Neural crest cell (in vitro differentiated cells): ENCODE data around the gene MTRF1L. TPM values are rescaled to one million over a fixed set of nuclear protein-coding genes. Genes with fewer than 3 reads are reported as not detected.

ENCODE experiments used
- DNase-seq: peaks from one replicate; pipeline ENCODE4 v3.0.0; 2021; ENCODE audit warnings: low read depth, mixed read lengths, low spot score
- H3K27ac Mint-ChIP-seq: one replicate; pipeline ENCODE4 v1.8.0; 2021; ENCODE audit warnings: mild to moderate bottlenecking, mixed read lengths; ENCODE audit not compliant: unreplicated experiment
- H3K27me3 Mint-ChIP-seq: 2 replicates; pipeline ENCODE4 v1.8.0; 2021; ENCODE audit warnings: low read depth, mild to moderate bottlenecking, mixed read lengths
- H3K36me3 Mint-ChIP-seq: 2 replicates; pipeline ENCODE4 v1.8.0; 2021; ENCODE audit warnings: low read depth, mild to moderate bottlenecking, mixed read lengths
- H3K4me1 Mint-ChIP-seq: 2 replicates; pipeline ENCODE4 v1.8.0; 2021; ENCODE audit warnings: mixed read lengths
- H3K4me3 Mint-ChIP-seq: one replicate; pipeline ENCODE4 v1.8.0; 2021; ENCODE audit warnings: mild to moderate bottlenecking, mixed read lengths
- H3K9me3 Mint-ChIP-seq: 2 replicates; pipeline ENCODE4 v1.8.0; 2021; ENCODE audit warnings: mixed read lengths
- CTCF ChIP-seq: fragments of 200-600 bp; sonication (generic); conservative IDR thresholded peaks from 2 replicates; pipeline ENCODE4 v1.5.0; 2021; ENCODE audit warnings: antibody characterized with exemption, mild to moderate bottlenecking
- total RNA-seq: library from RNA; stranded (reverse); gene quantifications from 2 replicates; pipeline ENCODE4 v1.2.1, GENCODE V29; 2021

The MTRF1L gene
- total RNA-seq, 1 donor from 2014 or later: 23.2 TPM

GRCh38 chr6:152946484-152946883 is 56.0 kb downstream of the MTRF1L start:
- H3K27me3 Mint-ChIP-seq: peaks cover 53% of the 10 kb centered on the region
- H3K27ac Mint-ChIP-seq: no peak overlapping the region
- H3K9me3 Mint-ChIP-seq: no peaks in the 10 kb centered on the region

GRCh38 chr6:152943260-152943897 is 59.1 kb downstream of the MTRF1L start:
- Mint-ChIP-seq H3K36me3 (no peaks in the 10 kb centered on the region), H3K4me1 (peaks cover 3% of the 10 kb centered on the region), H3K27ac (no peak overlapping the region), H3K4me3 (no peak overlapping the region), H3K27me3 (peaks cover 54% of the 10 kb centered on the region), H3K9me3 (no peaks in the 10 kb centered on the region)
- no peak for TF ChIP-seq CTCF
- no peak for DNase-seq

More at GRCh38 chr6:152946484-152946883, 56.0 kb downstream of the MTRF1L start:
- Mint-ChIP-seq H3K4me1 (peaks cover 4% of the 10 kb centered on the region), H3K4me3 (no peak overlapping the region), H3K36me3 (no peaks in the 10 kb centered on the region)
- TF ChIP-seq CTCF: no peak
- no peak for DNase-seq

DNA sequence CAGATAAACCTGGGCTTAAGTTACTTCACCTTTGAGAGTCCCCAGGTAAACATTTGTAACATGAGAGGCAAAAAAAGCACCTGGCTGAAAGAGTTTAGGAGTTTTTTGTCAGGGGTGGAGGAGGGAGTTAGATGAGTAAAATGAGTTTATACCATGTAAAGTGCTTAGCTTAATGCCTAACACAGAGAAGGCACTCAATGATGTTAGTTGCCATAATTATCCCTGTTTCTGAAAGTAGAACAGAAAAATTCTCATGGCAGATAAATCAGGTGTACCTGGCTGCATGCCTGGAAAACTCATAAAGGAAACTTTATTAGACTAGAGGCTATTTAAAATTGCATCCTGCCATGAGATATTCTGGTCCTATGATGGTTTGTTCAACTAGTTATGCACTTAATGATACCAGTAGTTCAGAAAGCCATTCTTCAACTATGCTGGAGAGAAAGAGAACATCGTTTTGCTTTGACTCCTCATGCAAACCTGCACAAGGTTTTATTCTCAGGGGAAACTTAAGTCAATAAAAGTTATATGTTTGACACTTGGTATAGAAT is 60.1 kb downstream of the MTRF1L start:
- no peak for TF ChIP-seq CTCF
- Mint-ChIP-seq H3K4me1 (no peaks in the 10 kb centered on the region), H3K27me3 (peaks cover 48% of the 10 kb centered on the region), H3K36me3 (no peaks in the 10 kb centered on the region), H3K9me3 (no peaks in the 10 kb centered on the region), H3K4me3 (no peak overlapping the region), H3K27ac (no peak overlapping the region)
- no peak for DNase-seq

- Mint-ChIP-seq H3K36me3 (no peaks in the 10 kb centered on the region), H3K4me1 (no peaks in the 10 kb centered on the region), H3K9me3 (no peaks in the 10 kb centered on the region), H3K27me3 (peaks cover 42% of the 10 kb centered on the region), H3K27ac (no peak overlapping the region), H3K4me3 (no peak overlapping the region)
- TF ChIP-seq CTCF: no peak
- no peak for DNase-seq
Observed at GRCh38 chr6:152941746-152942145, 60.8 kb downstream of the MTRF1L start.

Other genes starting within 250 kb of the MTRF1L start
- gene FBXO5, start 19.7 kb downstream of the MTRF1L start, total RNA-seq: 56.3 TPM in 2 replicates
- gene RGS17, start 128.6 kb upstream of the MTRF1L start, total RNA-seq: 3.5 and 4.7 TPM in 2 replicates